Melanocyte of skin (primary cell): ENCODE measurements around the gene WIF1. TPM values are rescaled to one million over a fixed set of nuclear protein-coding genes. Genes with fewer than 3 reads are reported as not detected.

ENCODE experiments used
- small RNA-seq, 2 donors: library from RNA; depleted of rRNA; stranded (forward); fragments of <200 nt; gene quantifications; one replicate each; pipeline ENCODE3, GENCODE V24; 2012
- total RNA-seq, 2 donors: library from RNA; depleted of rRNA; stranded (reverse); fragments of >200 nt; gene quantifications; 2 replicates each; pipeline ENCODE4 v1.2.3, GENCODE V29; 2012

WIF1 gene, protein sequence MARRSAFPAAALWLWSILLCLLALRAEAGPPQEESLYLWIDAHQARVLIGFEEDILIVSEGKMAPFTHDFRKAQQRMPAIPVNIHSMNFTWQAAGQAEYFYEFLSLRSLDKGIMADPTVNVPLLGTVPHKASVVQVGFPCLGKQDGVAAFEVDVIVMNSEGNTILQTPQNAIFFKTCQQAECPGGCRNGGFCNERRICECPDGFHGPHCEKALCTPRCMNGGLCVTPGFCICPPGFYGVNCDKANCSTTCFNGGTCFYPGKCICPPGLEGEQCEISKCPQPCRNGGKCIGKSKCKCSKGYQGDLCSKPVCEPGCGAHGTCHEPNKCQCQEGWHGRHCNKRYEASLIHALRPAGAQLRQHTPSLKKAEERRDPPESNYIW
- not detected for total RNA-seq

DNA sequence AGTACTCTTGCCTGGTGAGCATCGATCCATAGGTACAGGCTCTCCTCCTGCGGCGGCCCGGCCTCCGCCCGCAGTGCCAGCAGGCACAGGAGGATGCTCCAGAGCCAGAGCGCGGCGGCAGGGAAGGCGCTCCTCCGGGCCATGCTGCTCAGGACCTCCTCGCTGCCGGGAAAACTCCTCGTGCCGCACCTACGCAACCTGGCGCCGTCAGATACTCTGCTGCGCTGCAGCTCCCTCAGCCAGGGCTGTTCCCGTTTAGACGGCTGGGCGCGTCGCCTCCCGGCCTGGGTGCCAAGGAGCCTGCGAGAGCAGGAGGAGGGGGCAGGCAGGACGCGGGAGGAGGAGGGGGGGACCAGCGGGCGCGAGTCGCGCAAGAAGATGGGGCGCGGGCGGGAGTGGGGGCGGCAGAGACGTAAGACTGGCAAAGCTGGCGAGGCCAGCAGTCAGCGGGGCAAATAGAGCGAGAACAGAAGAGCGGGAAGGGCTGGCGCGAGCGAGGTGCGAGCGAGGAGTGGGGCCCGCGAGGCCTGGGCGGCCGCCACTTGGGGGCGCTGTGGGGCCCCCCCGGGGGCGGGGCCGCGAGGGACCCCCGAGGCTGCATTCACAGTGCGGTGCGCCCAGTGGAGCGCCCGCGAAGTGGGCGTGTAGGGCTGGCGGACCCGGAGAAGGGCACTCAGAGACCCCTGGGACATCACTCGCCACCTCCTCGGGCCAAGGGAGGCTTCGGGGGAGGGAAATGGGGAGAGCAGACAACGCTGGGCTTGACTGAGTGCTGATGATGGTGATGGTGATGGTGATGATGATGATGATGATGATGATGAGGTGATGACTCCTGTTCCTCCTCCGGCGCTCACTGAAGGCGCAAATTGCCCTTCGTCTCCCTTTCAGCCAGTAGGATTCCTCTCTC lies at the start of gene WIF1:
Gene WIF1, minus strand, starts transcription at position 257 of the 907 bp plus-strand sequence. Its CDS starts 114 bp downstream, at position 143.

DNA sequence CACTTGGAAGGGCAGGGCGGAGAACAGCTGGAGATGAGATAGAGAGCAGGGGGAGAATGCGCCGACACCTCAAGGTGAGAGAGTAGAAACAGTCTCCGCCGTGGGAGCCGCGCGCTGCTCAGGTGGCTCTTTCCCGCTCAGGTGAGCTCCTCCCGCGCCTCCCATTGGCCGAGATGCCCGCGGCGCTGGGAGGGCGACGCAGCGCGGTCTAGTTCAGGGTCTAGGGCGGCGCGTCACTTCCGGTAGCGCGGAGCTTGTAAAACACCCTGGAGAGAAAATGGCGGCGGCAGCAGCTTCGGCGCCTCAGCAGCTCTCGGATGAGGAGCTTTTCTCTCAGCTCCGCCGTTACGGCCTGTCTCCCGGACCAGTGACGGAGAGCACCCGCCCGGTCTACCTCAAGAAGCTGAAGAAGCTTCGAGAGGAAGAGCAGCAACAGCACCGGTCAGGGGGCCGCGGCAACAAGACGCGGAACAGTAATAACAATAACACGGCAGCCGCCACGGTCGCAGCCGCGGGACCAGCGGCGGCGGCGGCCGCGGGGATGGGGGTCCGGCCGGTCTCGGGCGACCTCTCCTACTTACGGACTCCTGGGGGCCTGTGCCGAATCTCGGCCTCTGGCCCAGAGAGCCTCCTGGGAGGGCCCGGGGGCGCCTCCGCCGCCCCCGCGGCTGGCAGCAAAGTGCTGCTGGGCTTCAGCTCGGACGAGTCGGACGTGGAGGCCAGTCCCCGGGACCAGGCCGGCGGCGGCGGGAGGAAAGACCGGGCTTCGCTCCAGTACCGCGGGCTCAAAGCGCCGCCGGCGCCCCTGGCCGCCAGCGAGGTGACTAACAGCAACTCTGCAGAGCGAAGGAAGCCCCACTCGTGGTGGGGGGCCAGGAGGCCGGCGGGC lies 48.5 kb upstream of the WIF1 start, which contains the start of gene LEMD3:
Gene LEMD3, plus strand, starts transcription at position 264 of the 889 bp plus-strand sequence. Its CDS starts 14 bp downstream, at position 278.

Small RNA genes within 50 kb of the gene (small RNA-seq; reads per million reads assigned to genes)
- 0.23 to 0.47 reads per million in 2 donors for gene RNU6-166P

Other genes starting within 250 kb of the WIF1 start
- 10 to 100 TPM; 16.7 to 16.9 TPM for gene LEMD3, start 48.3 kb upstream of the WIF1 start, total RNA-seq
- gene MSRB3, start 157.4 kb upstream of the WIF1 start, total RNA-seq, result 1 to 10 TPM; 6.5 to 8.7 TPM